Esophagus muscularis mucosa (tissue), 4 donors: Measurements from ENCODE around the gene LSM14B.

Source experiments
- EP300 ChIP-seq: sonication (generic); formaldehyde crosslinking; IDR thresholded peaks from one replicate; pipeline ENCODE4 v1.6.1; 2017; ENCODE audit warnings: antibody characterized with exemption
- POLR2A ChIP-seq: fragments of 450-650 bp; IDR thresholded peaks from one replicate; pipeline ENCODE4 v1.6.1; 2017; ENCODE audit warnings: antibody characterized with exemption, moderate library complexity, mild to moderate bottlenecking, low read depth
- TF ChIP-seq, protein P1 (sequence below), 3 experiments: fragments of 200-600 bp in 2 of 3; fragments of 450-650 bp in 1 of 3; sonication (generic) in 2 of 3; IDR thresholded peaks; one replicate each; pipeline ENCODE4 v1.5.1; 2017 to 2019; ENCODE audit warnings: antibody characterized with exemption in 3 of 3, mild to moderate bottlenecking in 2 of 3, moderate library complexity in 1 of 3

DNA sequence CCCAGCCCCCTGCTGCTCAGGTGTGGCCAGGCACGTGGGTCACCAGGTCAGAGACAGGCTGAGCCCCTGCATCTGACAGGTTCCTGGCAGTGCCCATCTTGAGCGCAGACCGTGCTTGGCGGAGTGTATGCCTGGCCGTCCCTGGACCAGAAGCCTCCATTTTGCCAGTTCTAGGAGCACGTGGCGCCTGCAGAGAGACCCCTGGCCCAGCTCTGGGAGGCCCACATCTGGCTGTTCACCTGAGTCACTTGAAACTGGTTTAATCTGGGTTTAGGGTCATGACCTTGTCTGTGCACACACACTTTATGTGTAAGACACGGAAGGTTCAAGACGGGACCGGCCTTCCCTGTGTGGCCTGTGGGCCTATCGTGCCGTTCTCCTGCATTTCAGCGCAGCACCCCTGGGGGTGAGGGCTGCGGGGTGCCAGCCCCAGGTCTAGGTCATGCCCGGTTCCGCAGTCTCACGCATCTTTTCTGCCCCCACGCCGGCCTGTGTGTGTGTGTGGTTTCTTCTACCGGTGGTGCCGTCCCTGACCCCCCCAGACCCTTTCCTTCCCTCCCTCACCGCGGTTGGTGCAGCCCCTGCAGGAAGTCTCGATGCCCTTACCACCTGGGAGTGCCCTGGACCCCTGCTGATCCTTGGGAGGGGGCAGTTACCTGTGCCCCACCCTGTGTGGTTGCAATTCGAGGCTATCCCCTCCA, 35.3 kb downstream of the LSM14B start:
- TF ChIP-seq POLR2A (no peak), EP300 (no peak)
- TF ChIP-seq, protein P1, sequence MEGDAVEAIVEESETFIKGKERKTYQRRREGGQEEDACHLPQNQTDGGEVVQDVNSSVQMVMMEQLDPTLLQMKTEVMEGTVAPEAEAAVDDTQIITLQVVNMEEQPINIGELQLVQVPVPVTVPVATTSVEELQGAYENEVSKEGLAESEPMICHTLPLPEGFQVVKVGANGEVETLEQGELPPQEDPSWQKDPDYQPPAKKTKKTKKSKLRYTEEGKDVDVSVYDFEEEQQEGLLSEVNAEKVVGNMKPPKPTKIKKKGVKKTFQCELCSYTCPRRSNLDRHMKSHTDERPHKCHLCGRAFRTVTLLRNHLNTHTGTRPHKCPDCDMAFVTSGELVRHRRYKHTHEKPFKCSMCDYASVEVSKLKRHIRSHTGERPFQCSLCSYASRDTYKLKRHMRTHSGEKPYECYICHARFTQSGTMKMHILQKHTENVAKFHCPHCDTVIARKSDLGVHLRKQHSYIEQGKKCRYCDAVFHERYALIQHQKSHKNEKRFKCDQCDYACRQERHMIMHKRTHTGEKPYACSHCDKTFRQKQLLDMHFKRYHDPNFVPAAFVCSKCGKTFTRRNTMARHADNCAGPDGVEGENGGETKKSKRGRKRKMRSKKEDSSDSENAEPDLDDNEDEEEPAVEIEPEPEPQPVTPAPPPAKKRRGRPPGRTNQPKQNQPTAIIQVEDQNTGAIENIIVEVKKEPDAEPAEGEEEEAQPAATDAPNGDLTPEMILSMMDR (IDR thresholded peaks at IDR 0.05) = no peak
